Liver (tissue), 9 donors: Measurements from ENCODE around the gene C2CD5. TPM values are rescaled to one million over a fixed set of nuclear protein-coding genes. Genes with fewer than 3 reads are reported as not detected.

Source experiments
- DNase-seq: peaks from one replicate; pipeline ENCODE4 v3.0.0-alpha.2; 2017; ENCODE audit warnings: low spot score
- H3K27ac ChIP-seq, 2 donors: one replicate each; pipeline ENCODE4 v1.7.0; 2013; ENCODE audit warnings: inconsistent platforms in 2 of 2, low read length in 2 of 2, control low read depth in 1 of 2, low read depth in 1 of 2, mild to moderate bottlenecking in 1 of 2
- H3K27me3 ChIP-seq, 4 donors: one replicate each; pipeline versions ENCODE4 v1.6.1 to v1.7.0; 2013; ENCODE audit warnings: low read length in 3 of 4, inconsistent platforms in 1 of 4, mild to moderate bottlenecking in 1 of 4, moderate library complexity in 1 of 4; ENCODE audit not compliant: control insufficient read depth in 4 of 4, insufficient read depth in 4 of 4
- H3K36me3 ChIP-seq, 4 donors: one replicate each; pipeline versions ENCODE4 v1.6.1 to v1.7.0; 2013; ENCODE audit warnings: low read length in 3 of 4, mild to moderate bottlenecking in 3 of 4, low read depth in 1 of 4, moderate library complexity in 1 of 4; ENCODE audit not compliant: control insufficient read depth in 4 of 4, insufficient read depth in 3 of 4
- H3K4me1 ChIP-seq, 4 donors: one replicate each; pipeline versions ENCODE4 v1.6.1 to v1.7.0; 2013; ENCODE audit warnings: low read length in 3 of 4, mild to moderate bottlenecking in 3 of 4, moderate library complexity in 1 of 4; ENCODE audit not compliant: control insufficient read depth in 4 of 4, insufficient read depth in 4 of 4
- H3K4me3 ChIP-seq, 3 donors: one replicate each; pipeline versions ENCODE4 v1.6.1 to v1.7.0; 2013; ENCODE audit warnings: low read length in 3 of 3, control low read depth in 1 of 3, low read depth in 1 of 3, mild to moderate bottlenecking in 1 of 3
- H3K9ac ChIP-seq, 2 donors: one replicate each; pipeline ENCODE4 v1.7.0; 2013; ENCODE audit warnings: low read length in 2 of 2, mild to moderate bottlenecking in 2 of 2, moderate library complexity in 2 of 2, control low read depth in 1 of 2, low read depth in 1 of 2
- H3K9me3 ChIP-seq, 4 donors: one replicate each; pipeline versions ENCODE4 v1.6.1 to v1.7.0; 2013; ENCODE audit warnings: low read length in 3 of 4; ENCODE audit not compliant: control insufficient read depth in 4 of 4
- EGR1 ChIP-seq, 2 donors: IDR thresholded peaks; 2 replicates each; pipeline ENCODE4 v1.6.1; 2016 to 2018; ENCODE audit warnings: antibody characterized with exemption in 2 of 2, low read depth in 2 of 2
- FOXA1 ChIP-seq: IDR thresholded peaks from 2 replicates; pipeline ENCODE4 v1.6.1; 2016; ENCODE audit warnings: antibody characterized with exemption
- FOXA2 ChIP-seq: IDR thresholded peaks from 2 replicates; pipeline ENCODE4 v1.6.1; 2016; ENCODE audit warnings: antibody characterized with exemption
- GABPA ChIP-seq, 2 donors: IDR thresholded peaks in 1 of 2; conservative IDR thresholded peaks in 1 of 2; 2 replicates each; pipeline ENCODE4 v1.6.1; 2016; ENCODE audit warnings: antibody characterized with exemption in 2 of 2, mild to moderate bottlenecking in 1 of 2, moderate library complexity in 1 of 2
- HNF4A ChIP-seq, 2 donors: conservative IDR thresholded peaks; 2 replicates each; pipeline ENCODE4 v1.6.1; 2016; ENCODE audit warnings: antibody characterized with exemption in 2 of 2, mild to moderate bottlenecking in 2 of 2
- HNF4G ChIP-seq: IDR thresholded peaks from 2 replicates; pipeline ENCODE4 v1.6.1; 2016; ENCODE audit warnings: antibody characterized with exemption
- JUND ChIP-seq, 2 donors: IDR thresholded peaks; 2 replicates each; pipeline ENCODE4 v1.6.1; 2016; ENCODE audit warnings: antibody characterized with exemption in 2 of 2
- NR2F2 ChIP-seq: IDR thresholded peaks from 2 replicates; pipeline ENCODE4 v1.6.1; 2016; ENCODE audit warnings: antibody characterized with exemption
- RAD21 ChIP-seq, 2 donors: IDR thresholded peaks; 2 replicates each; pipeline ENCODE4 v1.6.1; 2016; ENCODE audit warnings: antibody characterized with exemption in 2 of 2, mild to moderate bottlenecking in 2 of 2
- RXRA ChIP-seq, 2 donors: IDR thresholded peaks; 2 replicates each; pipeline ENCODE4 v1.6.1; 2017 to 2018; ENCODE audit warnings: antibody characterized with exemption in 2 of 2, mild to moderate bottlenecking in 1 of 2
- TAF1 ChIP-seq: conservative IDR thresholded peaks from 2 replicates; pipeline ENCODE4 v1.6.1; 2016; ENCODE audit warnings: antibody characterized with exemption, mild to moderate bottlenecking
- YY1 ChIP-seq: IDR thresholded peaks from 2 replicates; pipeline ENCODE4 v1.6.1; 2016; ENCODE audit warnings: antibody characterized with exemption, mild to moderate bottlenecking
- WGBS: extraction: QIAGEN DNeasy Blood & Tissue Kit; methylation state at CpG from one replicate; pipeline ENCODE4 v1.1.7; 2013; 5-methylcytosine and 5-hydroxymethylcytosine counted together
- polyA plus RNA-seq, 2 donors: library from polyadenylated mRNA; stranded (reverse) in 1 of 2; unstranded in 1 of 2; fragments of 200-250 nt in 1 of 2; fragments of >200 nt in 1 of 2; fragmentation: Nextera tagmentation in 1 of 2; extraction: Ambion mirVana in 1 of 2; gene quantifications; one replicate each; pipeline versions ENCODE4 v1.2.1 to v1.2.3, GENCODE V29; 2013 to 2015
- total RNA-seq, 2 donors: library from RNA; depleted of rRNA; stranded (reverse); fragments of >200 nt; gene quantifications; one replicate each; pipeline ENCODE4 v1.2.3, GENCODE V29; 2014
- TF ChIP-seq, protein P1 (sequence below): IDR thresholded peaks from 2 replicates; pipeline ENCODE4 v1.6.1; 2016; ENCODE audit warnings: antibody characterized with exemption
- TF ChIP-seq, protein P2 (sequence below): IDR thresholded peaks from 2 replicates; pipeline ENCODE4 v1.6.1; 2016; ENCODE audit warnings: antibody characterized with exemption
- TF ChIP-seq, protein P3 (sequence below): IDR thresholded peaks from 2 replicates; pipeline ENCODE4 v1.6.1; 2016; ENCODE audit warnings: antibody characterized with exemption
- TF ChIP-seq, protein P4 (sequence below): fragments of 150-350 bp; IDR thresholded peaks from 2 replicates; pipeline ENCODE4 v1.5.1; 2017; ENCODE audit warnings: improper control_type of control experiment, low read depth, low read length; ENCODE audit not compliant: missing input control
- donor health status: healthy.
- donor health status: healthy.
- donor health status: healthy.
- donor health status: healthy.
- donor health status: healthy.

The C2CD5 gene
- total and polyA plus RNA-seq, 4 donors, result 5.8 to 25.0 (median 13.2) TPM

GRCh38 chr12:22514875-22515274 lies 29.5 kb downstream of the C2CD5 start:
- no peaks in the 10 kb centered on the region for H3K27me3 ChIP-seq
- TF ChIP-seq FOXA2, result no peak
- TF ChIP-seq TAF1, result no peak
- TF ChIP-seq HNF4A (conservative IDR thresholded peaks at IDR 0.05), result no peak
- TF ChIP-seq EGR1 (IDR thresholded peaks at IDR 0.05; ENCODE audit: low read depth in 2 of 2), result no peak
- no peak for TF ChIP-seq RAD21 (IDR thresholded peaks at IDR 0.05)
- no peak for TF ChIP-seq FOXA1
- TF ChIP-seq NR2F2, result no peak
- TF ChIP-seq GABPA (IDR thresholded peaks at IDR 0.05 in 1 of 2, conservative IDR thresholded peaks at IDR 0.05 in 1 of 2), result no peak
- TF ChIP-seq YY1, result no peak
- TF ChIP-seq, protein P1, sequence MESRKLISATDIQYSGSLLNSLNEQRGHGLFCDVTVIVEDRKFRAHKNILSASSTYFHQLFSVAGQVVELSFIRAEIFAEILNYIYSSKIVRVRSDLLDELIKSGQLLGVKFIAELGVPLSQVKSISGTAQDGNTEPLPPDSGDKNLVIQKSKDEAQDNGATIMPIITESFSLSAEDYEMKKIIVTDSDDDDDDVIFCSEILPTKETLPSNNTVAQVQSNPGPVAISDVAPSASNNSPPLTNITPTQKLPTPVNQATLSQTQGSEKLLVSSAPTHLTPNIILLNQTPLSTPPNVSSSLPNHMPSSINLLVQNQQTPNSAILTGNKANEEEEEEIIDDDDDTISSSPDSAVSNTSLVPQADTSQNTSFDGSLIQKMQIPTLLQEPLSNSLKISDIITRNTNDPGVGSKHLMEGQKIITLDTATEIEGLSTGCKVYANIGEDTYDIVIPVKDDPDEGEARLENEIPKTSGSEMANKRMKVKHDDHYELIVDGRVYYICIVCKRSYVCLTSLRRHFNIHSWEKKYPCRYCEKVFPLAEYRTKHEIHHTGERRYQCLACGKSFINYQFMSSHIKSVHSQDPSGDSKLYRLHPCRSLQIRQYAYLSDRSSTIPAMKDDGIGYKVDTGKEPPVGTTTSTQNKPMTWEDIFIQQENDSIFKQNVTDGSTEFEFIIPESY, result no peak
- TF ChIP-seq, protein P2, sequence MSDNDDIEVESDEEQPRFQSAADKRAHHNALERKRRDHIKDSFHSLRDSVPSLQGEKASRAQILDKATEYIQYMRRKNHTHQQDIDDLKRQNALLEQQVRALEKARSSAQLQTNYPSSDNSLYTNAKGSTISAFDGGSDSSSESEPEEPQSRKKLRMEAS, result no peak
- whole genome bisulfite sequencing, result 96% methylated on average over 1 of the region's 1 CpG

GRCh38 chr12:22505826-22506225 lies 38.5 kb downstream of the C2CD5 start:
- Histone ChIP-seq H3K9me3 (no peaks in the 10 kb centered on the region), H3K4me1 (no peaks in the 10 kb centered on the region), H3K9ac (no peak overlapping the region), H3K27ac (no peak overlapping the region), H3K27me3 (no peaks in the 10 kb centered on the region), H3K4me3 (no peak overlapping the region), H3K36me3 (peaks cover 0 to 10% (median 9%) of the 10 kb centered on the region in 4 donors)
- no peak for DNase-seq
- 98% methylated on average over 2 of the region's 2 CpGs for WGBS
- TF ChIP-seq, protein P1, result no peak
- TF ChIP-seq HNF4G (no peak), JUND (IDR thresholded peaks at IDR 0.05) (no peak), RAD21 (IDR thresholded peaks at IDR 0.05) (no peak), FOXA2 (no peak), YY1 (no peak)
- TF ChIP-seq, protein P3, sequence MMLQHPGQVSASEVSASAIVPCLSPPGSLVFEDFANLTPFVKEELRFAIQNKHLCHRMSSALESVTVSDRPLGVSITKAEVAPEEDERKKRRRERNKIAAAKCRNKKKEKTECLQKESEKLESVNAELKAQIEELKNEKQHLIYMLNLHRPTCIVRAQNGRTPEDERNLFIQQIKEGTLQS, result no peak
- TF ChIP-seq, protein P2, result no peak

More at GRCh38 chr12:22514875-22515274, 29.5 kb downstream of the C2CD5 start:
- peaks cover 0 to 7% (median 5%) of the 10 kb centered on the region in 4 donors for H3K4me1 ChIP-seq
- no peaks in the 10 kb centered on the region for H3K9me3 ChIP-seq
- peaks cover 0 to 6% (median 3%) of the 10 kb centered on the region in 4 donors for H3K36me3 ChIP-seq
- no peak overlapping the region for H3K27ac ChIP-seq
- H3K9ac ChIP-seq, result no peak overlapping the region
- no peak for DNase-seq
- H3K4me3 ChIP-seq, result no peak overlapping the region

- Histone ChIP-seq H3K27ac (no peak overlapping the region), H3K4me1 (no peaks in the 10 kb centered on the region), H3K36me3 (peaks cover 0 to 3% (median 2%) of the 10 kb centered on the region in 4 donors), H3K9me3 (no peaks in the 10 kb centered on the region), H3K9ac (no peak overlapping the region), H3K27me3 (no peaks in the 10 kb centered on the region), H3K4me3 (no peak overlapping the region)
- no peak for DNase-seq
- WGBS, result 85% methylated on average over 4 of the region's 4 CpGs
- TF ChIP-seq NR2F2 (no peak), EGR1 (IDR thresholded peaks at IDR 0.05; ENCODE audit: low read depth in 2 of 2) (no peak), RAD21 (IDR thresholded peaks at IDR 0.05) (no peak), FOXA2 (no peak), RXRA (IDR thresholded peaks at IDR 0.05) (no peak), FOXA1 (no peak), HNF4A (conservative IDR thresholded peaks at IDR 0.05) (no peak), JUND (IDR thresholded peaks at IDR 0.05) (no peak)
- TF ChIP-seq, protein P1, result no peak
- TF ChIP-seq, protein P4, sequence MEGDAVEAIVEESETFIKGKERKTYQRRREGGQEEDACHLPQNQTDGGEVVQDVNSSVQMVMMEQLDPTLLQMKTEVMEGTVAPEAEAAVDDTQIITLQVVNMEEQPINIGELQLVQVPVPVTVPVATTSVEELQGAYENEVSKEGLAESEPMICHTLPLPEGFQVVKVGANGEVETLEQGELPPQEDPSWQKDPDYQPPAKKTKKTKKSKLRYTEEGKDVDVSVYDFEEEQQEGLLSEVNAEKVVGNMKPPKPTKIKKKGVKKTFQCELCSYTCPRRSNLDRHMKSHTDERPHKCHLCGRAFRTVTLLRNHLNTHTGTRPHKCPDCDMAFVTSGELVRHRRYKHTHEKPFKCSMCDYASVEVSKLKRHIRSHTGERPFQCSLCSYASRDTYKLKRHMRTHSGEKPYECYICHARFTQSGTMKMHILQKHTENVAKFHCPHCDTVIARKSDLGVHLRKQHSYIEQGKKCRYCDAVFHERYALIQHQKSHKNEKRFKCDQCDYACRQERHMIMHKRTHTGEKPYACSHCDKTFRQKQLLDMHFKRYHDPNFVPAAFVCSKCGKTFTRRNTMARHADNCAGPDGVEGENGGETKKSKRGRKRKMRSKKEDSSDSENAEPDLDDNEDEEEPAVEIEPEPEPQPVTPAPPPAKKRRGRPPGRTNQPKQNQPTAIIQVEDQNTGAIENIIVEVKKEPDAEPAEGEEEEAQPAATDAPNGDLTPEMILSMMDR, result no peak
Measured at GRCh38 chr12:22500100-22500499, 44.2 kb downstream of the C2CD5 start.
